ENCODE measurements around the gene NR4A2.

The NR4A2 gene

GRCh38 chr2:156322051-156322685 lies 10.4 kb downstream of the NR4A2 start:
- Histone ChIP-seq H3K79me2 (ENCODE audit: insufficient read depth, low read depth) (no peaks in the 10 kb centered on the region), H3K4me1 (ENCODE audit: low read depth, poor library complexity, severe bottlenecking) (no peaks in the 10 kb centered on the region), H3K36me3 (ENCODE audit: insufficient read depth) (no peaks in the 10 kb centered on the region), H4K20me1 (ENCODE audit: insufficient read depth) (no peaks in the 10 kb centered on the region), H3K27ac (no peak overlapping the region), H3K27me3 (ENCODE audit: insufficient read depth, low read depth) (no peaks in the 10 kb centered on the region), H3K4me2 (no peak overlapping the region), H3K4me3 (IDR thresholded peaks at IDR 0.05; ENCODE audit: insufficient read depth, low read depth, low read length) (no peak overlapping the region), H2AFZ (ENCODE audit: low read depth) (no peak overlapping the region), H3K9ac (no peak overlapping the region)
- TF ChIP-seq CTCF (conservative IDR thresholded peaks at IDR 0.05; ENCODE audit: low read depth, low read length), result no peak

GRCh38 chr2:156321243-156321904 lies 11.1 kb downstream of the NR4A2 start:
- no peak overlapping the region for H3K4me3 ChIP-seq (IDR thresholded peaks at IDR 0.05; ENCODE audit: insufficient read depth, low read depth, low read length)
- H3K4me2 ChIP-seq, result no peak overlapping the region
- no peaks in the 10 kb centered on the region for H3K79me2 ChIP-seq (ENCODE audit: insufficient read depth, low read depth)
- no peaks in the 10 kb centered on the region for H3K27me3 ChIP-seq (ENCODE audit: insufficient read depth, low read depth)
- no peak overlapping the region for H2AFZ ChIP-seq (ENCODE audit: low read depth)
- TF ChIP-seq CTCF (conservative IDR thresholded peaks at IDR 0.05; ENCODE audit: low read depth, low read length), result no peak
- no peaks in the 10 kb centered on the region for H4K20me1 ChIP-seq (ENCODE audit: insufficient read depth)
- H3K27ac ChIP-seq, result no peak overlapping the region
- H3K36me3 ChIP-seq (ENCODE audit: insufficient read depth), result no peaks in the 10 kb centered on the region
- H3K9ac ChIP-seq, result no peak overlapping the region
- H3K4me1 ChIP-seq (ENCODE audit: low read depth, poor library complexity, severe bottlenecking), result no peaks in the 10 kb centered on the region

GRCh38 chr2:156320486-156321098 lies 11.9 kb downstream of the NR4A2 start:
- Histone ChIP-seq H2AFZ (ENCODE audit: low read depth) (no peak overlapping the region), H3K27ac (no peak overlapping the region), H3K4me1 (ENCODE audit: low read depth, poor library complexity, severe bottlenecking) (no peaks in the 10 kb centered on the region), H3K79me2 (ENCODE audit: insufficient read depth, low read depth) (no peaks in the 10 kb centered on the region), H3K27me3 (ENCODE audit: insufficient read depth, low read depth) (no peaks in the 10 kb centered on the region), H3K9ac (no peak overlapping the region), H3K4me3 (IDR thresholded peaks at IDR 0.05; ENCODE audit: insufficient read depth, low read depth, low read length) (no peak overlapping the region), H3K4me2 (no peak overlapping the region), H4K20me1 (ENCODE audit: insufficient read depth) (no peaks in the 10 kb centered on the region), H3K36me3 (ENCODE audit: insufficient read depth) (no peaks in the 10 kb centered on the region)
- no peak for TF ChIP-seq CTCF (conservative IDR thresholded peaks at IDR 0.05; ENCODE audit: low read depth, low read length)

GRCh38 chr2:156319811-156320485 lies 12.6 kb downstream of the NR4A2 start:
- Histone ChIP-seq H3K27me3 (ENCODE audit: insufficient read depth, low read depth) (no peaks in the 10 kb centered on the region), H3K27ac (no peak overlapping the region), H3K79me2 (ENCODE audit: insufficient read depth, low read depth) (no peaks in the 10 kb centered on the region), H3K4me3 (IDR thresholded peaks at IDR 0.05; ENCODE audit: insufficient read depth, low read depth, low read length) (no peak overlapping the region), H3K9ac (no peak overlapping the region), H4K20me1 (ENCODE audit: insufficient read depth) (no peaks in the 10 kb centered on the region), H3K4me2 (no peak overlapping the region), H3K36me3 (ENCODE audit: insufficient read depth) (no peaks in the 10 kb centered on the region), H2AFZ (ENCODE audit: low read depth) (no peak overlapping the region), H3K4me1 (ENCODE audit: low read depth, poor library complexity, severe bottlenecking) (no peaks in the 10 kb centered on the region)
- no peak for TF ChIP-seq CTCF (conservative IDR thresholded peaks at IDR 0.05; ENCODE audit: low read depth, low read length)

Data from KMS-11 (cell line).